Stimulated activated CD4-positive, alpha-beta T cell treated with anti-CD3 and anti-CD28 coated beads, Interleukin-12 subunit alpha, Interleukin-12 subunit beta, amount 100 ng/mL, for 4 hours (primary cell): ENCODE data around the gene GNAI3.
"Not testable (repeated sequence)": the region's sequence is repeated elsewhere in the genome, so short reads cannot be mapped to it uniquely, and the experiment has no call there.

Source experiments
- DNase-seq: peaks from one replicate; pipeline ENCODE4 v3.0.0-alpha.2; 2020

The GNAI3 gene

DNA sequence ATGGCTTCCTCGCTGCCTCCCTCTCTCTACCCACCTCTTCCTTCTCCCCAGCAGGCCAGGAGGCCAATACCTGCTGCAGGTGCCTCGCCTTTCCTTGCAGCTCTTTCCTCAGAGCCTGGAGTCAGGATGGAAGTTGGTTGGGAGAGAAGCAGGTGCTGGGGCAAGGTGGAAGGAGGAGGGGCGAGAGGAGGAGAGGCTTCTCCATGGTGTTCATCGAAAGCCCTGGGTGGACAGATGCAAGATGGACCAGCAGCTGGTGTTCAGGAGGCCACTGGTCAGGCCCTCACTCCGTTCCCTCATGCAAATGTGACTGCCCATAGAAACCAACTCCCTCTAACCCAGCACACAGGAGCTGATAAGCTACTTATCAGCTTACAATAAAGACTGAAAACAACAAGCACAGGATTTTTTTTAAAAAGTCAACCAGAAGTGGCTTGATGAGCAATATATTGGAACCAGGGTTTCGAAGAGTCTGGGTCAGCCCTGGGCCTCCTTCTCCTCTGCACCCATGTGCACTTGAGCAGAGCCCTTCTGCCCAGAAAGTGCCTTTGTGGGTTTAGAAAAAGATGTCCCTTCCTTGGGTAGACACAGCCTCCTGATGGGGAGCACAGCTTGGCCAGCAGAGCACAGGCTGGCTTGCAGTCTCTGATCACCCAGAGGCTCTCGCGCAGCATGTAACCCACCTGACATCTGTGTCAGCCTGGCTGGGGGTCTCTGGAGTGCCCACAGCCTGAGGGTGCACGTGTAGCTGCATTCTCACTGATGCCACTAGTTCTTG, 90.8 kb downstream of the GNAI3 start:
- DNase-seq = no peak

DNA sequence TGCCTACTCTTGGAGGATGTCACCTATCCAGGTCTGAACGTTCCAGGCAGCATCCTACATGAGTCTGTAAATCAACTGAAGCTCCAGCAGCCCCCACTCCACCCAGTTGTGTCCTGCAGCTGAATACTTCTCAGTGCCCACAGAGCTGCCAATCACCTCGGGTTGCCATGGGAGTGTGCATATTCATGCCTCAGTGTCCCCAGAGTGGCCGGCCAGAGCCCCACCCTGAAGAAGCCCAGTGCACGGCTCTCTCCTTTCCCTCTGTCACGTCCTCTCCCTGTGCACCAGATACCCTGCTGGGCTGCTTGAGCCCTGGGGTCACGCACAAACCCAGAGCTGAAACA, 91.4 kb downstream of the GNAI3 start:
- DNase-seq = no peak

DNA sequence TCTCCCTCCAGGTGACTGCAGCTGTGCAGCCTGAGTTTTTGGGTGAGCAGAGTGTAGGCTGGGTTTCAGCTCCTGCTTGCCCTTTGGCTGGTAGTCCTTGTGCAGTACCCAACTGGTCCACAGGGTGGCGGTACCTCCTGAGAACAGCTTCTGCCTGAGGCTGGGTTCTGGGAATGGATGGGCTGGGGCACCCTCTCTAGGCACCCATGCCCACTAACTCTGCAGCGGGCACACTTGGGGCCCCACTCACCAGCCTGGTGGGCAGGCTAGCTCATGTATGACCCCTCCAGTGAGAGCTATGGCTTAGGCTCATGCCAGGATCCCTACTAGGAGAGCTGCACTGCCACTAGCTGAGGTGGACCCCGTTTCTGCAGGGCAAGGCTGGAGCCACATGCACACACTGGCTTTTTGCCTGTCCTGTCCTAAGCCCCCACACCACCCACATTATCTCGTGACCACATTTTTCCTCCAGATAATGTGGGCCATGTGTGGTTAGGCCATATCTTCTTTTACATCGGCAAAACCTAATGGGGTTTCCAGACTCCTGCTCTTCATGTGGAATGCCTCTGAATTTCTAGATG, 92.0 kb downstream of the GNAI3 start:
- peak; percentile 94 for DNase-seq

DNA sequence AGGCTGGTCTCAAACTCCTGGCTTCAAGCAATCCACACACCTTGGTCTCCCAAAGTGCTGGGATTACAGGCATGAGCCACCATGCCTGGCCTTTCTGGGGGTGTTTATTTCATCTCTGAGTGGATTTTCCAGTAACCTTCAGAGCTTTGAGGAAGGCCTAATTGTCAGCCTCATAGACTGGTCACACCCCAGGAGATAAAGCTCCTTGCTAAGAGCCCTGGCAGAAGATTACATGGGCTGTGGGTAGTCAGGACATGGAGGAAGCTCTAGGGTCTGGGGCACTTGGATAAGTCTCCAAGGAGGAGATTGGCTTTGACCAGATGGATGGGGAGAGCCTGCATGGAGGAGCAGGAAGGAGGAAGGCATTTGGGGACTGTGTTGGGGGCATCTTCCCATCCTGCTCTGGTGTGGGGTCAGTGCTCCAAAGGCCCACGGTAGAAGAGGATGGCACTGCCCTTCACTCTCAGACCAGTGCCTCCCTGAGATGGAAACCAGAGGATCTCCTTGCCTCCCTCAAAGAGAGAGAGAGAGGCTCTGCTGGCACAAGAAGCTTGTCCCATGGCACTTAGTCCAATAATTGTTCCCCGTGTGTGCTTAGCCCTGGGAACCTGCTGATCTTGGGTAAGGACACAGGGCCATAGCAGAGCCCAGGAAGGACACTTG, 92.8 kb downstream of the GNAI3 start:
- DNase-seq = no peak

DNA sequence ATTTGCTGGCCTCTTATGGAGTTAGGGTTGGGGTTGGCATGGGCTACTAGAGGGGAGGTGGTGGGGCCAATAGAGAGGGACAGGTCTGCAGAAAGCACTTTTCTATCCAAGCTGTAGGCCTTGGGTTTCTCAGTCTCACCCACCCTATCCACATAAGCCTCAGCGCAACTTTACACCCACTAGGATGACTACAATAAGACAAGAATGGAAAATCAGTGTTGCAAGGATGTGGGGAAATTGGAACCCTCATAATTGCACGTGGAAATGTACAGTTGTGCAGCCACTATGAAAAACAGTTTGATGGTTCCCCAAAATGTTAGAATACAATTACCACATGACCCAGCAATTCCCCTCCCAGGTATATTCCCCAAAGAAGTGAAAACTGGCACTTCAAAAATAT, 93.4 kb downstream of the GNAI3 start:
- no peak for DNase-seq

DNA sequence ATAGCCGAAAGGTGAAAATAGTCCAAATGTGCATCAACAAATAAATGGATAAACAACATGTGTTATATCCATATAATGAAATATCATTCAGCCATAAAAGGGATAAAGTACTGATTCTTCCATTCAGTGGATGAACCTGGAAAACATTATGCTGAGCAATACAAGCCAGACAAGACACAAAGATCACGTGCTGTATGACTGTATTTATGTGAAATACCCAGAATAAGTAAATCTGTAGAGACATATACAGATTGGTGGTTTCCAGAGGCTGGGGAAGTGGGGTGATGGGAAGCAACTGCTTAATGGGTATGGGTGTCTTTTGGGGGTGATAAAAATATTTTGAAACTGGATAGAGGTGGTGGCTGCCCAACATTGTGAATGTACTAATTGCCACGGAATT, 94.2 kb downstream of the GNAI3 start:
- no peak for DNase-seq

DNA sequence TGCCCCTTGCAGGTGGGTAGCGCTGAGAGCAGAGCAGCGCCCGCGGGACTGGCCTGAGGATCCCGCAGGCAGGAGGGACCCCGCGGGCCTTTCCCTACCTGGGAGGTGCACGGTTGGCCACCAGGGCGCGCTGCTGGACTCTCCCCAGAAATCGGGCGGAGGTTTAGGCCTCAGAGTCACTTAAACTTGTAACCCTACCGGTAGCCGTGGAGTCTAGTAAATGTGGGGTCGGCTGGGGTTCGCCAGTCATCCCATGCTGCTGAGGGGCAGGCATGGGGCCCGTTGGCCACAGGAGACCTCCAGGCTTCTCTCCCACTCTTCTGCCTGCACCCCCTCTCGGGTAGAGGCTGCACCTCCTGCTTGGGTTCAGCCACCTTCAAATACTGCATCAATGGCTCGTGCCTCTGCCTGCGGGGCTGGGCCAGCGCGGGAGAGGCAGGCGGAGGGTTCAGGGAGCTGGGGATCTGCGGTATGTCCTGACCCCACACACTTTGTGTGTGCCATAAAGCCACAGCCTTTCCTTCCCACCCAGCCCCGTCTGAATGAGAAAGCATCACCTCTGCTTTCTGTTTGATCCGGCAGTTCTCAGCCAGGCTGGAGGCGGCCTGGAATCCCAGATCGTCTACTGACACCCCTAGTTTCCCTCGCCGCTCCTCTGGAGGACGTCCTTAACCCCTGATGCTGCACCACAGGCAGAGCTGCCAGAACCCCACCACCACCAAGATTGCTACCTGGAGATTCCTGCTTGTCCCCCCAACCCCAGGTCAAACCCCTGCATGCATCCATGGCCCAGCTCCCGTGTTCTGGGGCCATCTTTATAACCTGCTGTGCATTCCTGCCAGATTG, 95.2 kb downstream of the GNAI3 start:
- peak; percentile 86 for DNase-seq

DNA sequence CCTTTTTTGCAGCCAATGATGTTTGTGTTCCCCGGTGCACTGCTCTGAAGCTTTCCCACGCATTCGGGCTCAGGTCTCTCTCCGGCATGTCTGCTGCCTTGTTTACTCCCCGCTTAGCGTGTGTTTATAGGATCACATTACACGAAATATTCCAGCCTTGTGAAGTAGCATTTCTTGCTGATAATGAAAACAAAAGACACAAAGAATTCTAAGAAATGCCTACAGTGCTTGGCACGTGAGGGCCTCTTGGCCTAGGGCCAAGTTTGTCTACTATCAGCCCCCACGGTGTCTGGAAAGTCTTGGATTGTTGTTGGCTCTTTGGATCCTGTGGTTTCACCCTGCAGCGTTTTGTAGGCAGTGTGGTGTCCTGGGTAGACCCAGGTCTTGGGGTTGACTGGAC, 96.3 kb downstream of the GNAI3 start:
- no peak for DNase-seq

DNA sequence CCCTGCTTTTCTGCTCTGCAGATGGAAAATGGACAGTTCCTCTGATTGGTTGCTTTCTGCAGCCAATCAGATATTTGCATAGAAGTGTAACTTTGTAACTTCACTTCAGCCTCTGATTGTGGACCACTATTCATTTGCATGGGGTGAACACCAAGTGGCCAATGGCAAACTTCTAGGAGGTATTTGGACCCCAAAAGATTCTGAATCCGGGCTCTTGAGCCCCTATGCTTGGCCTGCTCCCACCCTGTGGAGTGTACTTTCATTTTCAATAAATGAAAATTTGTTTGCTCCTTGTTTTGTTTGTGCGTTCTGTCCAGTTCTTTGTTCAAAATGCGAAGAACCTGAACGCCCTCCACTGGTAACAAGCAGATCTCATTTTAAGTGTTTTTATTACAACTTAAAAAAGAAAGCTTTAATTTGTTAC, 101.1 kb downstream of the GNAI3 start:
- DNase-seq = no peak

DNA sequence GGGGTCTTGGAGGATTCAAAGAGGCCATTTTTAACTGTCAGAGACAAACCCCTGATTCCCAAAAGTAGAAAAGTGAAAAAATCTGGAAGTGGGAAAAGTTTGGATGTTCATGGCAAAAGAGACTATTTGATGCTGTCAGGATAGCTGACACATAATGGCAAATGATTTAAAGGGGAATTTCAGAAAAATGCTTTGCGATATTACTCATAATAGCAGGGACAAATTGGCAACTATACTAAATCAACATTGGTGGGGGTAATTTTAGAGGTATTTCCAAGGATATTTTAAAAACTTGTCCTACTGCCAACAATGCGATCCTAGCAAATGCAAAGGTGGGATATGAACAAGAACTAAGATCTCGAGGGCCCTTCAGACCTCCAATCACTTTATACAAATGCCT, 102.2 kb downstream of the GNAI3 start:
- DNase-seq = no peak

DNA sequence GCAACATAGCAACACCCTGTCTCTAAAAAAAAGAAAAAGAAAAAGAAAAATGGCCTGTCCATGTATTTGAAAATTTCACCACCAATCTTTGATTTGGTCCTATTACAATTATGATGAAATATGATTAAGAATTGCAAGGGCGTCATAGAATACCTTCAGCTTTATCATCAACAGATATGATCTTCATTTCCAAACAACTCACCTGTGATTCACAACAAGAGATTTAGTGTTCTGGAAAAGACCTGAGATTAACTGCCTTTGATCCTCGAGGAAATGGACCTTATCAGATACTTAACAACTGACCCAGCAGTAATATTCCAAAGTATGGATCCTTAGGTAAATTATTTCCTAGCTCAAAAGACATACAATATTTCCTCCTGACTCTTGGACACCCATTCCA, 104.0 kb downstream of the GNAI3 start:
- DNase-seq = no peak

DNA sequence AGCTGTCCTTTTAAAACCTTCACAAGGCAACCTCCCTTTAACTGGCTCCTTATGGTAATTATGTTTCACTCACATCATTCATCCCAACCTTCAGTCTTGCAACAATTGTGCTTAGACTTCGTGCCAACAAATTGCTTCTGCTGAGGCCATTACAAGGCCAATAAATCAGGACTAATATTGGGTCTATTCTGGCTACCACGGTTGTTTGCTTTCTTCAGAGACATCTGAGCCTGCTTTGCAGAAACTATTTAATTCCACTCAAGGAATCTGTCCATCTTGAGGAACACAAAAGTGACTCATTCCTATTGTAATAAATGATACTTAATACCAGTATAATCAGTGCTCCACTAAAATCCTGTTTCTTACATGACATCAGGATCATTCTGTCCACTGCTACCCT, 104.9 kb downstream of the GNAI3 start:
- no peak for DNase-seq

DNA sequence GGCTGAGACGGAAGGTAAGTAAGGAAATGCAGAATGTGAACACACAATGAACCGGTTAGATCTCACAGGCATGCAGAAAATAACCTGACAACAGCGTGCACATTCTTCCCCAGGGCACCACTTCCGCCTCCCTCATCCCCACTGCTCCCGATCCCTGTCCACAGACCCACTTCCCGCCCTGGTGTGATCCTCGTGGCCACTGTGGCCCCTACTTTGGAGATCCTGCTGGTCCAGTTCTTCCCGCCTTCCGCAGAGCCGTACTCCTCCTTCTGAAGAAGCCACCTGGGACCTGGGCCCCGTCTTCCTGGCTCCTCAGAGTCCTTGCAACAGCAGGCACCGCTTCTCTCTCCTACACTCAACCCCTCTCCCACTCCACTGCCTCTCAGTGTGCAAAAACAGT, 106.1 kb downstream of the GNAI3 start:
- DNase-seq = no peak

DNA sequence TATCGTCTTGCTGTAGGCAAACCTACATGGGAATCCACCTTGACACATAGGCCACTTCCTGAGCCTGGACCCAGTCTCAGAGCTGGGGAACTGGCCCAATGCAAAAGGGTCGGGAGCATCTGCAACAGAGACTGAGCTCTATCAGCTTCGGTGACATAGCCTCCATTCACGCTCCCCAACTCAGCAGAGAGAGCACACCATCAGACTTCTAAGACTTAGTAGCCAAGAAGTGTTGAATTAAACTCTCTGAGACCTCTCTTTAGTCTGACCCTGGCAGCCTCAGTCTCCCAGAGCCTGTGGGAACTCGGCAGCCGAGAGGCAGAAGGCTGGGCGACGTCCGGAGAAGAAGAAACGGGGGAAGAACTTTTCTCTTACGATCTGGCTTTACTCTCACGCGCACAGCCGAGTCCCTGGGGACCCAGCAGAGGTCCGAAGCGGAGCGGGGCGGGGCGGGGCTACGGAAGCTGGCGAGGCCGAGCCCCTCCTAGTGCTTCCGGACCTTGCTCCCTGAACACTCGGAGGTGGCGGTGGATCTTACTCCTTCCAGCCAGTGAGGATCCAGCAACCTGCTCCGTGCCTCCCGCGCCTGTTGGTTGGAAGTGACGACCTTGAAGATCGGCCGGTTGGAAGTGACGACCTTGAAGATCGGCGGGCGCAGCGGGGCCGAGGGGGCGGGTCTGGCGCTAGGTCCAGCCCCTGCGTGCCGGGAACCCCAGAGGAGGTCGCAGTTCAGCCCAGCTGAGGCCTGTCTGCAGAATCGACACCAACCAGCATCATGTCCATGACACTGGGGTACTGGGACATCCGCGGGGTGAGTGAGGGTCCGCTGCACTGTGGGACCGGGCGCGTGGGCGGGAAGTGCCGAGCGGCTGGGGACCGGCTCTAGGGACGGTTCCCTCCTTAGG, 107.5 kb downstream of the GNAI3 start, which contains the start of gene GSTM4:
Gene GSTM4 (plus strand): TSS at position 485 of the 905 bp plus-strand sequence. CDS start 291 bp downstream, at position 776.
- peak; percentile 69 for DNase-seq

DNA sequence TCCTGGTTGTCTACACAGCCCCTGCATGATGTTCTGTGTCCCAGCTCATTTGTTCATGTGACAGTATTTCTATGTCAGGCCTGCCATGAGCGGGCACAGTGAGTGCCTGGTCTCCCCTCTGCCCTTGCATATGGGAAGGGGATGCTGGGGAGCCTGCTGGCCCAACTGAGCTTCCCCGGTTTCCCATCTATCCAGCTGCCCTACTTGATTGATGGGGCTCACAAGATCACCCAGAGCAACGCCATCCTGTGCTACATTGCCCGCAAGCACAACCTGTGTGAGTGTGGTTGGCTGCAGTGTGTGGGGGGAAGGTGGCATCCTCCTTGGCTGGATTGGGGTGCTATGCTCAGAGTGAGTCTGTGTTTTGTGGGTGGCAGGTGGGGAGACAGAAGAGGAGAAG, 109.0 kb downstream of the GNAI3 start:
- no peak for DNase-seq

DNA sequence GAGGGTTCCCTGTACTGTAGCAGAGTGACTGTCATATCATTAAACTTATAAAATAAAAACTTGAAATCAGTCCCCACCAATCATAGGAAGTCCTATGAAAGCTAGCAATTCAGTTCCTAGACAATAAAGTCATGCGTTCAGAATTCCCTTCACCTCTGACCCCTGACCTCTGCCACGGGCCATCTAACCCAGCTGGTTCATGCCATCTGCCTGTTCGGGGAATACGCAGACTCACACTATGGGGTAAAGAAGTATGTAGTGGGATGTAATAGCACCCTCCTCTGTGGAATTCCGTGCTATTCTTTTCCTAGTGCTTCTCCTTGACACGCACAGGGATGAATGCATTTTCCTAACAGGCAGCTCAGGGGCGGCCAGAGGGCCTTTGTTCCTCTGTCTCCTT, 109.6 kb downstream of the GNAI3 start:
- DNase-seq = no peak

DNA sequence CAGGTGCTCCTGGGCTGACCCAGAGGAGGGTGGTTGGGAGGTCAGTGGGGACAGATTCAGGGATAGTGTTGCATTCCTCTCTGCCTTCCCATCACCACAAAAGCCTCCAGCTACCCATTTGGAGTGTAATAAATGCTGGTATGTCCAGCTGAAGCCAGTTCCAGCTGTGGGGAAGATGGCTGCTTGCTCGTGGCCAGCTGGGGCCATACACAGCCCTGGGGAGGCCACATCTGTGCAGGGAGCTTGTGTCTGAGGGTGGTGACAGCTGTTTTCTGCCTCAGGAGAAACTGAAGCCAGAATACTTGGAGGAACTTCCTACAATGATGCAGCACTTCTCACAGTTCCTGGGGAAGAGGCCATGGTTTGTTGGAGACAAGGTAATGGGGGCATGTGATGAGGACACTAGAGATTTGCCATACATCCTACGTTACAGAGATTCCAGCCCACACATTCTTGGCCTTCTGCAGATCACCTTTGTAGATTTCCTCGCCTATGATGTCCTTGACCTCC, 110.2 kb downstream of the GNAI3 start:
- DNase-seq = no peak

DNA sequence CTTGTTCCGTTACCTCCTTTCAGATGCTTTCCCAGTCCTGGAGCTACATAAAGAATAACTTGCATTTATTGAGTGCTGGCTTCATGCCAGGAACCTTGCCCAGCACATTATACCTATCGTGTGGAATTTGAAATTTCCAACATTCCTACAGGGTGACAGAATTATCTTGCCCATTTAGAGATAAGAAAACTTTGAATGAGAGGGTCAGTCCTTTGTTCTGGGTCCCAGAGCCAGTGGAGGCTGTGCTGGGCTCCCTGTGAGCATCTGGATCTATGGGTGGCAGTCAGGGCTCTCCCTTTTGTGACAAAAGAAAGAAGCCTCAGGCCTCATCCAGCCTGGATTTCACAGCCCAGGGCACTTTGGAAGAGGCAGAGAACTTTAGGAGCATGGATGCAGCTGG, 110.7 kb downstream of the GNAI3 start:
- no peak for DNase-seq

DNA sequence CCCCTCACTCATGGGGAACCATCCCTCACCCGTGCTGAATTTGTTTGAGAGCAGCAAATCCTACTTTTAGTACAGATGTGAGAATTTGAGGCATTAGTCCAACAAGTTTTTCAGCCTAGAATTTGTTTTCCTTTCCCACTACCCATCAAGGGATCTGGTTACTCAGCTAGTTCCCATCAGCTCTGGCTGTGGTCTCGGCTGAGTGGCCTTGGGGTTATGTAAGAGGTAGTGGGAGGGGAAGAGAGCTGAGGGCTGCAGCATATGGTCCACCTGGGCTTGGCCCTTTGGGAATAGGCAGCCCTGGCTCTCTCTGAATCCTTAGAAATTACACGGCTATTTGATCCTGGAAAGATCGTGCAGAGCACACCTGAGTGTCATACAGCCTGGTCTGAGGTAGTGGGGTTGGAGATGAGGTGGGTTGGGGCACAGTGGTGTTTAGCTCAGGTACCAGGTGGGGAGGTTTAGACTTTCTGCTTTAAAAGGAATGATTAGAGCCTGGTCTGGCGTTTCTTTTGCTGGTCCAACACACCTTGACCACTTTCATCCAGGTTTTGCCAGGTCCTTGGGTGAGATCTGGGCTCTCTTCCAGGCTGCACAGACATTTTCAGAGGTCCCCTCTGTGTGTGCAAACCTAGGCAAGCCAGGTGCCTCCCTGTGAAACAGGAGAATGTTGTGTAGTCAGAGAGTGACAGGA, 111.7 kb downstream of the GNAI3 start:
- DNase-seq = no peak

DNA sequence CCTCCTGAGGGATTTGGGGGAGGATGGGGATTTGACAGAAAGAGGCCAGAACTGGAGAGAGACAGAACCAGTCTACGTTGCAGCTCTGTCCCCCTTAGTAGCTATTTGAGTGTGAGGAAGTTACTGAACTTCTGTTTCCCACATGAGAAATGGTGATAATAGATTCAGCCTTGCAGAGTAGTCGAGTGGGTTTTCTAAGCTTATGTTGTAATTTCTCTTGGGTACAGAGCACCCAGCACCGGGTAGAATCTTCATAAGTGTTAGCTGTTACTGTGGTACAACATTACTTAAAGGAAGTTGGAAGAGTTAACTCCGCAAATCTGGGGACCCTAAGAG, 112.2 kb downstream of the GNAI3 start:
- not testable (repeated sequence) for DNase-seq

DNA sequence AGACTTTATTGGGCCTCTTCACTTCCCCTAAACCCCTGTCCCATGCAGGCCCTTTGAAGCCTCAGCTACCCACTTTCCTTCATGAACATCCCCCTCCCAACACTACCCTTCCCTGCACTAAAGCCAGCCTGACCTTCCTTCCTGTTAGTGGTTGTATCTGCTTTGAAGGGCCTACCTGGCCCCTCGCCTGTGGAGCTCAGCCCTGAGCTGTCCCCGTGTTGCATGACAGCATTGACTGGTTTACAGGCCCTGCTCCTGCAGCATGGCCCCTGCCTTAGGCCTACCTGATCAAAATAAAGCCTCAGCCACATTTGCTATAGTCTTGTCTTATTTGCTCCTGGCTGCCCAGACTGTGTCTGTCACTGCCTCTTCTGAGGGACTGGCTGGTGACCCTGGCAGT, 113.0 kb downstream of the GNAI3 start:
- DNase-seq = no peak

DNA sequence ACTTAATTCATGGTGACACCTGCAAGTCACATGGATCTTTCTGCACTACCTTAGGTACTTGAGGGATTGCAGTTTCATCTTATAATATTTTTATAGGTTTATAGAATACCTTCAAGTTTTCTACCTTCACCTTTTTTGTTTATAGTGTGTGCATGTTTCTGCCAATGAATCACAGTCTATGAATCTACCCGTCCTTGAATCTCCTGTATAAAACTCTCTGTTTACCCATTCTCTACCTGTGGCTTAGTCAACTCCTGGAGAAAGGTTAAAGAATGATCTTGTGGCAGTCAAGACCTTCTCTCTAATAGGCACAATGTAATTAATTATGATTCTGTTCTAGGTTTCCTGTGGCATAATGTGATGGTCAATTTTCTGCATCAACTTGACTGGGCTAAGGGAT, 116.3 kb downstream of the GNAI3 start:
- DNase-seq = no peak
